ENCODE measurements around the gene MAP4K2. TPM values are rescaled to one million over a fixed set of nuclear protein-coding genes. Genes with fewer than 3 reads are reported as not detected.

MAP4K2 gene
- total RNA-seq, 1 experiment from 2014 or later, result 16.8 TPM

DNA sequence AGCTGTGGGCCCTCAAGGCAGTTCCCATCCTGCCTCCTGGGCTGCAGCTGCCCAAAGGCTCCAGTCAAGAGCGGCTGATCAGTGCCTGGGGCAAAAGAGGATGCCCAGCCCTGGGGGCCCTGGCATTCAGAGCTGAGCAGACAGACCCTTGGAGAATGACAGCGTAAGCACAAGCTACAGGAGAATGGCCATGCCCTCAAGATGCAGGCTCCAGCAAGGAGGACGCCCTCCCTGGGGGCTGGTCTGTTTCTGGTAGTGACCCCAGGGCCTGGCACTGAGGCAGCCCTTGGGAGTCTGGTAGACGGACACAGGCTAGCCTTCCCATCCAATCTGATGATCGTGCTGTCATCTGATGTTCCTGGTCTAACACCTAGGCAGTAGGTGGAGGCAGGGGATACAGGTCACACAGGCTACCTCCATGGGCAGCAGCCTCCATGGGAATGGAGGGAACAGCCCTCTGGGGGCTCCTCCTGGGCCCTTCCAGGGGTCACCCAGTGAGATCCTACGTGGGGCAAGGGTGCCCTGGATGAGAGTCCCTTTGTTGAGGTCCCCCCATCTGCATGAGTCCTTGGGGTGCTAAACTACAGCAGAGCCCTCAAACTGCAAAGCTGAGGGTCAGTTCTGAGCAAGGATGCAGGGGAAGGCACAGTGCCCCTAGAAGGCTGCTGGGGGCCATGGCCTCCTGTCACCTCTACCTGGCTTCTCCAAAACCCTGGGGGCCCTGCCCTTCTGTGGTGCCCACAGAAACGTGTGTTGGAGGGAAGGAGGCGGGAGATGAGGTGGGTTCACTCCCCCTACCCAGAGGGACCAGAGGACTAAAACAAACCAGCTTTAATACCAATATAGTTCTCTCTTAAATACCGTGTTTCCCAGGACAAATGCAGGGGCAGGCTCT, 14.4 kb downstream of the MAP4K2 start:
- DNase-seq, result peak in 1 of 2 experiments; percentile 21
- H3K9me3 Mint-ChIP-seq (ENCODE audit: unreplicated experiment), result no peaks in the 10 kb centered on the region
- CTCF ChIA-PET, result interaction anchor here (0.6 to 1.1 kb wide), 8 partner anchors 10 to 222 kb away, joined by 3 to 10 read pairs (median 4); partner anchors contain the start of genes BATF2, MAP4K2, MEN1 and SF1

DNA sequence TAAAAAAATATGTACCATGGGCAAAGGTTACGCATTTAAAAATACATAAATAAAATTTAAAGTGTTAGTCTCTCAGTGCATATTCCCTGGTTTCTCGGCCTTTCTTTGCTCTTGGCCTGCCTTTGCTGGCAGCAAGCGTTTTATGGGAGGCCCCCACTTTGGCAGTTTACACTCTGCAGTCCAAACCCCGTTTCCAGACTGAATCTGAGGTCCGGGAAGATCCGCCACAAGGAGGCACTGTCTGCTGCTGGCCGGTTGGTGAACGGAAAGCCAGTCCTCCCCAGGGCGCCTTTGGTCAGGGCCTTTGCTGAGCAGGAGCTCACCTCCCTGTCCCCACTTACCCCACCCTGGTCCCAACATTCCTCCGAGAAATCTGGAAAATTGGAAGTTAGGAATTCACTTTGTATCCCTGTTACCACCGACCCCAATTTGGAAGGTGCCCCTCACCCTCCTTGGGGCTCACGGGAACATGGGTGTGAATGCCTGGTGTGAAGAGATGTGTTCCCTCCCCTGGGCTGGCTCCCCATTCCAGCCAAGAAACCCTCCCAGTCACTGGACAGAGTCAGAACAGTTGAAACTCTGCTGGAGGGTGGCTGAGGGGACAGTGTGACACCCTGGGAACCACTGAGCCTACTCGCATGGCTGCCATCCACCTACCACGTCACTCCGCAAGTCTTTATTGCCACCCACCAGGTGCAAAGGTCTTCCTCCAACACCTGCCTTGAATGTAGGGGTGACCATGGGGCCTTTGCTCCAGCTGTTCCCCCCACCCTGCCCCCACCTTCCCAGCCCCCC, 15.3 kb downstream of the MAP4K2 start:
- no TSS peak for BruUV-seq (replicated peaks)
- POLR2A ChIA-PET, result no interaction called here
- intact Hi-C loops (cut with micrococcal nuclease; ENCODE audit: unreplicated experiment), result no loop called here
- H3K27me3 ChIP-seq (replicated peaks; ENCODE audit: control insufficient read depth, insufficient read depth, low read length), result no peaks in the 10 kb centered on the region
- TF ChIP-seq, protein P1, sequence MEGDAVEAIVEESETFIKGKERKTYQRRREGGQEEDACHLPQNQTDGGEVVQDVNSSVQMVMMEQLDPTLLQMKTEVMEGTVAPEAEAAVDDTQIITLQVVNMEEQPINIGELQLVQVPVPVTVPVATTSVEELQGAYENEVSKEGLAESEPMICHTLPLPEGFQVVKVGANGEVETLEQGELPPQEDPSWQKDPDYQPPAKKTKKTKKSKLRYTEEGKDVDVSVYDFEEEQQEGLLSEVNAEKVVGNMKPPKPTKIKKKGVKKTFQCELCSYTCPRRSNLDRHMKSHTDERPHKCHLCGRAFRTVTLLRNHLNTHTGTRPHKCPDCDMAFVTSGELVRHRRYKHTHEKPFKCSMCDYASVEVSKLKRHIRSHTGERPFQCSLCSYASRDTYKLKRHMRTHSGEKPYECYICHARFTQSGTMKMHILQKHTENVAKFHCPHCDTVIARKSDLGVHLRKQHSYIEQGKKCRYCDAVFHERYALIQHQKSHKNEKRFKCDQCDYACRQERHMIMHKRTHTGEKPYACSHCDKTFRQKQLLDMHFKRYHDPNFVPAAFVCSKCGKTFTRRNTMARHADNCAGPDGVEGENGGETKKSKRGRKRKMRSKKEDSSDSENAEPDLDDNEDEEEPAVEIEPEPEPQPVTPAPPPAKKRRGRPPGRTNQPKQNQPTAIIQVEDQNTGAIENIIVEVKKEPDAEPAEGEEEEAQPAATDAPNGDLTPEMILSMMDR (IDR thresholded peaks at IDR 0.05; ENCODE audit: insufficient read depth in 1 of 2, low read depth in 1 of 2, low read length in 1 of 2, severe bottlenecking in 1 of 2, unreplicated experiment in 1 of 2), result peak; percentile 76 to 89
- H3K9me3 ChIP-seq, result no peaks in the 10 kb centered on the region
- no peaks in the 10 kb centered on the region for H3K36me3 ChIP-seq (ENCODE audit: control insufficient read depth, insufficient read depth, low read length)
- no peaks in the 10 kb centered on the region for H3K9me3 Mint-ChIP-seq (ENCODE audit: unreplicated experiment)
- no peaks in the 10 kb centered on the region for H3K36me3 Mint-ChIP-seq (ENCODE audit: insufficient read depth, unreplicated experiment)
- CTCF ChIA-PET, result interaction anchor here (0.6 to 1.1 kb wide), 8 partner anchors 9 to 222 kb away, joined by 3 to 10 read pairs (median 4); partner anchors contain the start of genes BATF2, MAP4K2, MEN1 and SF1
- H3K4me1 Mint-ChIP-seq (ENCODE audit: low read depth, unreplicated experiment), result no peaks in the 10 kb centered on the region
- H3K4me1 ChIP-seq, result no peaks in the 10 kb centered on the region
- H3K4me3 Mint-ChIP-seq (ENCODE audit: unreplicated experiment), result no peak overlapping the region
- no peak overlapping the region for H3K27ac Mint-ChIP-seq (ENCODE audit: unreplicated experiment)
- no peak overlapping the region for H3K4me3 ChIP-seq (ENCODE audit: low read depth, low read length)
- no peaks in the 10 kb centered on the region for H3K27me3 Mint-ChIP-seq (ENCODE audit: insufficient read depth, unreplicated experiment)
- peak; percentile 61 to 71 for DNase-seq

More for the DNA sequence above, 14.4 kb downstream of the MAP4K2 start:
- Mint-ChIP-seq H3K27me3 (ENCODE audit: insufficient read depth, unreplicated experiment) (no peaks in the 10 kb centered on the region), H3K4me1 (ENCODE audit: low read depth, unreplicated experiment) (no peaks in the 10 kb centered on the region), H3K36me3 (ENCODE audit: insufficient read depth, unreplicated experiment) (no peaks in the 10 kb centered on the region), H3K27ac (ENCODE audit: unreplicated experiment) (no peak overlapping the region), H3K4me3 (ENCODE audit: unreplicated experiment) (no peak overlapping the region)
- no peaks in the 10 kb centered on the region for H3K36me3 ChIP-seq (ENCODE audit: control insufficient read depth, insufficient read depth, low read length)
- BruUV-seq (replicated peaks), result no TSS peak
- TF ChIP-seq, protein P1 (IDR thresholded peaks at IDR 0.05; ENCODE audit: insufficient read depth in 1 of 2, low read depth in 1 of 2, low read length in 1 of 2, severe bottlenecking in 1 of 2, unreplicated experiment in 1 of 2), result no peak
- H3K4me3 ChIP-seq (ENCODE audit: low read depth, low read length), result no peak overlapping the region
- H3K27me3 ChIP-seq (replicated peaks; ENCODE audit: control insufficient read depth, insufficient read depth, low read length), result no peaks in the 10 kb centered on the region
- POLR2A ChIA-PET, result interaction anchor here (0.6 kb wide), 1 partner anchor 34 kb away, joined by 3 read pairs; no protein-coding TSS in a partner anchor
- no peaks in the 10 kb centered on the region for H3K4me1 ChIP-seq
- intact Hi-C loops (cut with micrococcal nuclease; ENCODE audit: unreplicated experiment), result no loop called here
- H3K9me3 ChIP-seq, result no peaks in the 10 kb centered on the region

DNA sequence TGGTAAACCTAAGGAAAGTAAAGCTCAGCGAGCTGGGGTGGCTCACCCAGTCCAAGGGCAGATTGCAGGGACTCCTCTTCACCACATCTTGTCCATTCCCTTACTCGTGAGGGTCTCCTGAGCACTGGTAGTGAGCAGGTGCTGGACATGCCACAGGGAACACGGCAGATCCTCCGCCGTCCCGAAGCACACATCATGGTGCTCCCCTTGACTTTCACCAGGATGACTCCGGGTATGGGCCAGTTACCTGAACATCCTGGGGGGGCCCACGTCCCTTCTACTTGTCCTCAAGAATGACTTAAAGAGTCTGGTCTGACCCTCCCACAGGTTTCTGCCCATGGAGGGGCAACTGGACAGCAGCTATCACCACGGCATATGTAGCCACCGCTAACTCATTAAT, 16.7 kb downstream of the MAP4K2 start:
- POLR2A ChIA-PET, result no interaction called here
- CTCF ChIA-PET, result interaction anchor here (0.7 kb wide), 1 partner anchor 103 kb away, joined by 4 read pairs; no protein-coding TSS in a partner anchor
- Histone ChIP-seq H3K4me3 (ENCODE audit: low read depth, low read length) (no peak overlapping the region), H3K36me3 (ENCODE audit: control insufficient read depth, insufficient read depth, low read length) (no peaks in the 10 kb centered on the region), H3K27me3 (replicated peaks; ENCODE audit: control insufficient read depth, insufficient read depth, low read length) (no peaks in the 10 kb centered on the region), H3K9me3 (no peaks in the 10 kb centered on the region), H3K4me1 (no peaks in the 10 kb centered on the region)
- Mint-ChIP-seq H3K27ac (ENCODE audit: unreplicated experiment) (no peak overlapping the region), H3K4me1 (ENCODE audit: low read depth, unreplicated experiment) (no peaks in the 10 kb centered on the region), H3K36me3 (ENCODE audit: insufficient read depth, unreplicated experiment) (no peaks in the 10 kb centered on the region), H3K27me3 (ENCODE audit: insufficient read depth, unreplicated experiment) (no peaks in the 10 kb centered on the region), H3K4me3 (ENCODE audit: unreplicated experiment) (no peak overlapping the region), H3K9me3 (ENCODE audit: unreplicated experiment) (no peaks in the 10 kb centered on the region)
- TF ChIP-seq, protein P1 (IDR thresholded peaks at IDR 0.05; ENCODE audit: insufficient read depth in 1 of 2, low read depth in 1 of 2, low read length in 1 of 2, severe bottlenecking in 1 of 2, unreplicated experiment in 1 of 2), result no peak
- intact Hi-C loops (cut with micrococcal nuclease; ENCODE audit: unreplicated experiment), result no loop called here
- no TSS peak for BruUV-seq (replicated peaks)
- peak in 1 of 2 experiments; percentile 17 for DNase-seq
